ENCODE data around the gene FRMD5.
A peak's percentile ranks its signal among the peaks of the same experiment; 100 is the strongest.
"Not testable (repeated sequence)": the region's sequence is repeated elsewhere in the genome, so short reads cannot be mapped to it uniquely, and the experiment has no call there.

The FRMD5 gene

GRCh38 chr15:44195151-44195740 lies at the start of gene FRMD5:
Gene FRMD5, minus strand, starts transcription at chr15:44195271.
- peak; percentile 73 to 81 for DNase-seq (ENCODE audit: low read depth in 2 of 2)

GRCh38 chr15:44243829-44244228 lies 48.8 kb upstream of the FRMD5 start:
- DNase-seq (ENCODE audit: low read depth in 2 of 2): no peak

GRCh38 chr15:44243141-44243540 lies 48.1 kb upstream of the FRMD5 start:
- no peak for DNase-seq (ENCODE audit: low read depth in 2 of 2)

GRCh38 chr15:44231842-44232241 lies 36.8 kb upstream of the FRMD5 start:
- no peak for DNase-seq (ENCODE audit: low read depth in 2 of 2)

- DNase-seq (ENCODE audit: low read depth in 2 of 2): not testable (repeated sequence)
These were observed 34.2 kb upstream of the FRMD5 start for GRCh38 chr15:44229301-44229700.

- DNase-seq (ENCODE audit: low read depth in 2 of 2): no peak
These were observed 32.5 kb upstream of the FRMD5 start for GRCh38 chr15:44227584-44227983.

GRCh38 chr15:44227001-44227400 lies 31.9 kb upstream of the FRMD5 start:
- not testable (repeated sequence) for DNase-seq (ENCODE audit: low read depth in 2 of 2)

GRCh38 chr15:44222478-44222877 lies 27.4 kb upstream of the FRMD5 start:
- DNase-seq (ENCODE audit: low read depth in 2 of 2): no peak

- DNase-seq (ENCODE audit: low read depth in 2 of 2): no peak
These were observed 24.0 kb upstream of the FRMD5 start for GRCh38 chr15:44219073-44219472.

- DNase-seq (ENCODE audit: low read depth in 2 of 2): no peak
These were observed 21.9 kb upstream of the FRMD5 start for GRCh38 chr15:44216958-44217357.

- DNase-seq (ENCODE audit: low read depth in 2 of 2): no peak
These were observed 20.5 kb upstream of the FRMD5 start for GRCh38 chr15:44215594-44215993.

GRCh38 chr15:44208956-44209355 lies 13.9 kb upstream of the FRMD5 start:
- DNase-seq (ENCODE audit: low read depth in 2 of 2): no peak

GRCh38 chr15:44207643-44208042 lies 12.6 kb upstream of the FRMD5 start:
- DNase-seq (ENCODE audit: low read depth in 2 of 2): no peak

GRCh38 chr15:44199393-44199792 lies 4.3 kb upstream of the FRMD5 start:
- no peak for DNase-seq (ENCODE audit: low read depth in 2 of 2)

GRCh38 chr15:44194323-44195150 lies 534 bp downstream of the FRMD5 start:
- DNase-seq (ENCODE audit: low read depth in 2 of 2): peak; percentile 11 to 22

GRCh38 chr15:44193651-44194322 lies 1.3 kb downstream of the FRMD5 start:
- DNase-seq (ENCODE audit: low read depth in 2 of 2): no peak

GRCh38 chr15:44188795-44189194 lies 6.3 kb downstream of the FRMD5 start:
- no peak for DNase-seq (ENCODE audit: low read depth in 2 of 2)

- no peak for DNase-seq (ENCODE audit: low read depth in 2 of 2)
These were observed 8.4 kb downstream of the FRMD5 start for GRCh38 chr15:44186705-44187104.

- DNase-seq (ENCODE audit: low read depth in 2 of 2): no peak
These were observed 11.7 kb downstream of the FRMD5 start for GRCh38 chr15:44183363-44183762.

GRCh38 chr15:44181410-44181809 lies 13.7 kb downstream of the FRMD5 start:
- DNase-seq (ENCODE audit: low read depth in 2 of 2): no peak

GRCh38 chr15:44177139-44177538 lies 17.9 kb downstream of the FRMD5 start:
- no peak for DNase-seq (ENCODE audit: low read depth in 2 of 2)

GRCh38 chr15:44173813-44174212 lies 21.3 kb downstream of the FRMD5 start:
- DNase-seq (ENCODE audit: low read depth in 2 of 2): no peak

GRCh38 chr15:44163370-44163769 lies 31.7 kb downstream of the FRMD5 start:
- DNase-seq (ENCODE audit: low read depth in 2 of 2): no peak

All from stimulated activated CD4-positive, alpha-beta T cell treated with anti-CD3 and anti-CD28 coated beads, Interleukin-15, amount 100 ng/mL, for 48 hours (primary cell).